GM18502 (cell line): ENCODE data around the gene MCEE.
"Not testable (repeated sequence)": the region's sequence is repeated elsewhere in the genome, so short reads cannot be mapped to it uniquely, and the experiment has no call there.

ENCODE experiments used
- ATAC-seq: cut with Tn5 transposase; IDR thresholded peaks from one replicate; pipeline ENCODE4 v1.9.1; 2021; ENCODE audit warnings: mild to moderate bottlenecking; ENCODE audit not compliant: unreplicated experiment, poor library complexity

MCEE gene

DNA sequence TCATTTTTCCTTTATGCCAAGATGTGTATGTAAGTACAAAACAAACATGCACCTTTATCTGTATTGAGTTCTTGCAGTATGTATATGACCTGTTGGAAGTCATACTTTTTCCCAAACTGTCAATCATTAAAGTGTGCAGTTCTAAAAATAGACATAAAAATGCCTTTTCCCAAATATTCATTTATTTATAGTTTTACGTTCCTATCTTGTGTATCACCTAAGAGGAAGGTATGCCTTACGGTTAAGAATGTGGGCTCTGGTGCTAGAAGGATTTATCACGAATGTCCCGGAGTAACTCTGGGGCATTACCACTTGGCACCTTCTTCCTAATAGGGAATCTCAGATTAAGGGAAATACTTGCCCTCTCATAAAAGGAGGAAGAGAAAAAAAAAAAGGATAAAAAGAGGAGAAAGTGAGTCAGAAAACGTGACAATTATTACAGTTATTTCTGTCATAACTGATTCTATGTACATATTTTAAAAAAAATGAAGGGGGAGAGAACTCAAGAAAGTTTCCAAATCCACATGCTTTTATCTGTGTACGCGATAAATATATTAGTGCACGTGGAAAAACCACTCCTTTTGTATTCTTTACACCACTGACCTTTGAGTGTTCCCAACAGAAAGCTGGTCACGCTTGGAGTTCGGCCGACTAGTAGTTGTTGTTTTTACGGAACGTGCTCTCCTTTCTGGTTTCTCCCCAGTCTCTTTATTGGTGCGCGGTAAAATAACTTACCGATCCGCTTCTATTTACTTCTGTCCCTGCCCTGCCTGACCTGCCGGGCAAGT lies 721 bp downstream of the MCEE start:
- ATAC-seq = no peak

GRCh38 chr2:71126957-71127356 lies 3.1 kb downstream of the MCEE start:
- no peak for ATAC-seq

GRCh38 chr2:71125506-71126294 lies 4.3 kb downstream of the MCEE start:
- no peak for ATAC-seq

GRCh38 chr2:71122387-71123298 lies 7.4 kb downstream of the MCEE start:
- ATAC-seq = no peak

- ATAC-seq = no peak
These were observed 8.6 kb downstream of the MCEE start for GRCh38 chr2:71121479-71121878.

DNA sequence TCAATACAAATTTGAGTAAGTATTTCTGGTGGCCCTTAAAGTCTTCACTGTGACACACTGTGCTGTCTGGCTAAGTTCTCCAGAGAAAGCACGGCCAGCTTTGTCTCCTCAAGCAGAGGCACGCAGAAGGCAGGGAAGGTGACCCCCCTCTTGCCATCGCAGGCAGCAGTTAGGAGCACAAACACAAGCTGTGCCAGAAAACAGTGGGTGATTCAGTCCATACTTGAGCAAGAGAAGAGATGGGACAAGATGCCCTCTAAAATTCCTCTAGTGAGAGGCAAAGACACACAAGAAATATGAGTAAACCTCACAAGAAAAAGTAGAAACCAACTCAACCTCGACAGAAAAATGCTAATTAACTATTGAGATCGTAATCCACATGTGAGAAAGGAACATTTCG lies 9.8 kb downstream of the MCEE start:
- no peak for ATAC-seq

DNA sequence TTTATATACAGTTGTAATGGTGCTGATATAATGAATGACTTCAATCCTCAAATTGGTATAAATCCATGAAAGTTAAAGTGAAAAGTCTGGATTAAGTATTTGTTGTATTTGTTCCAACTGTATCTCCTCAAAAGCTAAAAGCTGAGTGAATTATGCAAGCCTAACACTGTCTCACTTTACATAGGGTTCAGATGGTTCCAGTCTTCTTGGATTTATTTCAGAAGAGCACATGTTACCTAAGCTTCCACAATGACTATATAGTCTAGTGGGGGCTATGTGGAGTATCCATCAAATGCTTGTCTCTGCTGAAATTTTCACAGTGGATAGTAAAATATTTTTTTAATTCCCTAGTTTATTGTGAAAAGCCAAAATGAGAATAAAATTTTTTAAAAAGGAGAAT lies 13.0 kb downstream of the MCEE start:
- no peak for ATAC-seq

DNA sequence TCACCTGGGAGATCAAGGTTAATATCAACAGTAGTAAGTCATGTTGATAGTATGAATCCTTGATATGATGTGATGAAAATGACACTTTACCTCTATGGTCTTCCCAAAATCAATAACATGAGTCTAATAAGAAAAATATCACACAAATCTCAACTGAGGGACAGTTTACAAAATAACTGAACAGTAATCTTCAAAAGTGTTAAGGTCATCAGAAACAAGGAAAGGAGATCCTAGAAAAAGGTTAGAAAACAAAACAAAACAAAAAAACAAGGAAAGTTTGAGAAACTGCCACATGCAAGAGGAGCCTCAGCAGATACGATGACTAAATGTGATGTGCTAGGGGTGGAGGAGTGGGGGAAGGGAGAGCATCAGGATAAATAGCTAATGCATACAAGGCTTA lies 16.2 kb downstream of the MCEE start:
- ATAC-seq = no peak

DNA sequence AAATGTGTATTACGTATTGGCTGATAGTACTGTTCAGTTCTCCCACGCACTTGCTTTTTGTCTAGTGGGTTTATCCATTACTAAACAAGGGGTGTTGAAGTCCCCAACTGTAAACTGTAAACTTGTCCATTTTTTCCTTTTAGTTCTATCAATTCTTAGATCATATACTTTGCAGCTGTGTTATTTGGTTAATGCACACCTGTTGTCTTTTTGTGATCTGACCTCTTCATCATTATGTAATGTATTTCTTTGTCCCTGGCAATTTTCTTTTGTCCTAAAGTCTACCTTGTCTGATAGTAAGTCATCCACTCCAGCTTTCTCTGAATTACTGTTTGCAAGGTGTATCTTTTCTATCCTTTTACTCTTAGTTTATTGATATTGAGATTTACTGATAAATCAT lies 21.9 kb downstream of the MCEE start:
- no peak for ATAC-seq

GRCh38 chr2:71106463-71106862 lies 23.6 kb downstream of the MCEE start:
- ATAC-seq = not testable (repeated sequence)

- ATAC-seq = no peak
These were observed 26.2 kb downstream of the MCEE start for GRCh38 chr2:71103809-71104208.

DNA sequence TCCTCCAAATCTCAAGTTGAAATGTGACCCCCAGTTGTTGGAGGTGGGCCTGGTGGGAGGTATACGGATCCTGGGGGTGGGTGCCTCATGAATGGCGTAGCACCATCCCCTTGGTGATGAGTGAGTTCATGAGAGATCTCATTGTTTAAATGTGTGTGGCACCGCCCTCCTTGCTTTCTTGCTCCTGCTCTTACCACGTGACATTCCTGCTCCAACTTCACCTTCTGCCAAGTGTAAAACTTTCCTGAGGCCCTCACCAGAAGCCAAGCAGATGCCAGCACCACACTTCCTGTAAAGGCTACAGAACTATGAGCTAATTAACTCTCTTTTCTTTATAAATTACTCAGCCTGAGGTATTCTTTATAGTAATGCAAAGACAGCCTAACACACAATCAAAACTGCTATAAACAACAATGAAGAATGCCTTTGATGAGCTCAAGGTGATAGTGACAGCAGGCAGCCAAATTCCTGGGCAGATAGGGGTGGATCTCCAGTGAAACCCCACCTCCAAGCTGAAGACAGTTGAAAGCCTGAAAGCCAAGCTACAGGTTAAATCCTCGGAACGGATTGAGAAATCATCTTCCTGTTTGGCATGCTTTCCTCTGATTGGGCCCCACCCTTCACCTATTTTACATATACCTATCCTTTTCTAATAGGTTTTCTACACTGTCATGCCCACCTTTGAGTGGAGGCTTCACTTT lies 26.9 kb downstream of the MCEE start:
- no peak for ATAC-seq

DNA sequence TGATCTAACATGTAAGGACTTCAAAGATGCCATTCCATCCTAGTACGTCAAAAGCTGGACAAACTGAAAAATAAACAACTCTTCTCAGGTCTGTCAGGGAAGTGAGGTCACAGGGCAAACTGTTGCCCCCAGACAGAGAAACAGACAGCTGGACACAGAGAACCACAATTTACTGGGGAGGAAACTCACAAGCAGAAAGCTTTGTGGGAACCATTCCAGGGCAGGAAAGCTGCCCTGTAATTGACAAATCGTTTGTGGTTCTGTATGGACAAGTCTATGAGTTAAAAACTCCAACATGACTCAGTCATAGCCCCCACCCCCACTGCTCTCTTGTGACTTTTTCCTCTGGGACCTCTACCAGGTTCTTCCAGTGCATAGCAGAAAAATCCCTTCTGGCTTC lies 28.4 kb downstream of the MCEE start:
- no peak for ATAC-seq

DNA sequence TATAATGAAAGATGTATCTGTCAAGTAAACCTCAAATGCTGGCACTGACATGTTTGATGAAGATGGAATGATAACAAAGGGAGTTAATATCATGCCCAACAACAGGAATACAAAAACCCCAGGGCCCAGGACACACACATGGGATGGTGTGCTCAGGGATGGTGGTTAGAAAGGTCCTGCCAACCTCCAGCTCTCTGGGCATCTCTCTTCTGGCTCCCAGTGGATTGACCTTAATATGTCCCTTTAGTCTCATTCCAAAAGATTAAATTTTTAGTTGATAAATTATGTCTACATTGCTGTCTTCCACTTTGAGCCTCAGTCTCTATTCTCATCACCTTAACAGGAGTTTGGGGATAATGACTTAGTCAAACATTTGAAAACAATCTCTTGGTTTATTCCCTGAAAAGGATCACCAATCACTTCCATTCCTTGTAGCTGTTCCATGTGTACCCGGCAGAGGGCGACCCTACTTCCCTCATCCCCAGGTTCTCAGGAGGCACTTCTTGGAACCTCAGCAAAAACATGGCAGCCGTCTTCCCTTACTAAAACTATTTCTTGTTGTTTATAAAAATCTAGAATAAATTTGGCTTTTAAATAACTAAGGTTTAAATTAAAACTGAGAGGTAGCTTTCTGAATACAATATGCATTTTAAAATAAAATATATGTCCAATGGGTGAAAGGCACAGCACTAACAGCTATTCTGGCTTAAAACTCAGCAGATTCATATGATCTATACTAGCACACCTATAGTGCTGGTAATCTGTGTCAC lies 29.6 kb downstream of the MCEE start:
- ATAC-seq = peak; percentile 57

DNA sequence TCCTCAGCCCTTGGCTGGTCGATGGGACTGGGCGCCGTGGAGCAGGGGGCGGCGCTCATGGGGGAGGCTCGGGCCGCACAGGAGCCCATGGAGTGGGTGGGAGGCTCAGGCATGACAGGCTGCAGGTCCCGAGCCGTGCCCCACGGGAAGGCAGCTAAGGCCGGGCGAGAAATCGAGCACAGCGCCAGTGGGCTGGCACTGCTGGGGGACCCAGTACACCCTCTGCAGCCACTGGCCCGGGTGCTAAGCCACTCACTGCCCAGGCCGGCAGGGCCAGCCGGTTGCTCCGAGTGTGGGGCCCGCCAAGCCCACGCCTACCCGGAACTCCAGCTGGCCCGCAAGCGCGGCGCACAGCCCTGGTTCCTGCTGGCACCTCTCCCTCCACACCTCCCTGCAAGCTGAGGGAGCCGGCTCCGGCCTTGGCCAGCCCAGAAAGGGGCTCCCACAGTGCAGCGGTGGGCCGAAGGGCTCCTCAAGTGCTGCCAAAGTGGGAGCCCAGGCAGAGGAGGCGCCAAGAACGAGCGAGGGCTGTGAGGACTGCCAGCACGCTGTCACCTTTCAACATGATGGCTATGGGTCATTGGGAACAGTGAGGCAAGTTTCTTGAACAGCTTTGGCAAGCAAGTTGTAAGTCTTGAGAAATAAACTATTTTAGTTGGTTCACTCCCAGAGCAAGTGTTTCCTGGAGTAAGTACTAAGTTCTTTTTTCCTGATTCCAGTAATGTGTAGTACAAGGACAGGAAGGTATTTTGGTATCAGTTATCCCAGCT lies 37.4 kb downstream of the MCEE start:
- not testable (repeated sequence) for ATAC-seq

- not testable (repeated sequence) for ATAC-seq
These were observed 38.2 kb downstream of the MCEE start for GRCh38 chr2:71091808-71092207.

DNA sequence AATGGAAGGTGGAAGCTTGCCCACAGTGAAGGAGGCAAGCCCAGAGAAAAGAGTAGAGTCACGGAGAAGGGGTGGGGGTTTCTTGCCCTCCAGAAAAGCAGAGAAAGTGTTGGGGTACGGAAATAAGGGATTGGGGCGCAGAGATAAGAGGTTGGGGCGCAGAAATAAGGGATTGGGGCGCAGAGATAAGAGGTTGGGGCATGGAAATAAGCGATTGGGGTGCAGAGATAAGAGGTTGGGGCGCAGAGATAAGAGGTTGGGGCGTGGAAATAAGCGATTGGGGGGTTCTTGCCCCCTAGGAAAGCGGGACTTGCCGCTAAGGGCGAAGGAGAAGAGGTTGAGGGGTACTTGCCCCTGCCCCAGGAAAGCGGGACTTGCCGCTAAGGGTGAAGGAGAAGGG lies 40.6 kb downstream of the MCEE start:
- not testable (repeated sequence) for ATAC-seq

DNA sequence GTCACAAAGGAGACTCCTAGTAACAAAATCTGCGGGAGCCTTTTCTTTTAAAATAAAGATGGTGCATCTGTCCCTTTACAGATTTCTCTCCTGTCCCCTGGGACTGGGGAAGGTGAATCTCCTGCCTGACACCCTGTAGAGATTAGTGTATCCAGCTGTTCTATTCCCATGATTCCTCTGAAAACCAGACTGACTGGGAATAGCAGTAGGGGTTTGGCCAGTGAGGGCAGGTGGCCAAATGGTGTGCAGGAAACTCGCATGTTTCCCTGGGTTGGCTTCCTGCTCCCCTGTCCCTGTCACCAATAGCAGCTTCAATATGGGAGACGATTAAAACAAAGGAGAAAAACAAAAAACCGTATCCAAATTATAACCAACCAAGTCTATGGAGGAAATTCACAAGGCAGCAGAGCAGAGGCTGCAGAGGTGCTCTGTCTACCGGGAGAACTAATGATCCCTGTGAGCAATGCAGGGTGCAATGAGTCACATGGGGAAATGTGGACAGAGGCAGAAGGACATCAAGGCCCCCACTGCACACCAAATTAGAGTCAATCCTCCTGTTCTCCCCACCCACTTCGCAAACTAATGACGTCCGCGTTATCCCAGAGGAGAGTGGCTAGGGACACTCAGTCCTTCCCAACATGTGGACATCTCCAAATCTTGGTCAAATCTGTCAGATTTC lies 44.6 kb downstream of the MCEE start:
- ATAC-seq = not testable (repeated sequence)
